ENCODE data around the gene RGS17. TPM values are rescaled to one million over a fixed set of nuclear protein-coding genes. Genes with fewer than 3 reads are reported as not detected.

RGS17 gene
- total and polyA plus RNA-seq, 10 of the 15 experiments (the other 5 are each of a cell fraction or from before 2014, with no cell fraction given): 0.06 to 0.29 (median 0.14) TPM; not detected in 4

GRCh38 chr6:153032255-153032882 is 98.7 kb downstream of the RGS17 start:
- H3K4me3 ChIP-seq: no peak overlapping the region
- H4K20me1 ChIP-seq (ENCODE audit: control insufficient read depth, insufficient read depth): no peaks in the 10 kb centered on the region
- CTCF ChIA-PET: interaction anchor here (0.7 to 3.9 kb wide), 16 partner anchors 9 to 916 kb away, joined by 3 to 30 read pairs (median 4); no protein-coding TSS in a partner anchor
- intact Hi-C loops (cut with micrococcal nuclease; ENCODE audit: unreplicated experiment): loop anchor here (1.0 to 10.0 kb wide), 4 partner anchors 202 to 912 kb away; no protein-coding TSS in a partner anchor
- no peak overlapping the region for H3K4me2 ChIP-seq (ENCODE audit: control insufficient read depth, insufficient read depth)
- 55% methylated on average over 9 of the region's 9 CpGs for WGBS (ENCODE audit: insufficient coverage, insufficient replicate concordance, low lambda C conversion rate, missing lambda C conversion rate)
- TF ChIP-seq SUZ12 (IDR thresholded peaks at IDR 0.05; ENCODE audit: unreplicated experiment) (no peak), RBBP5 (conservative IDR thresholded peaks at IDR 0.05) (no peak), ZNF274 (IDR thresholded peaks at IDR 0.05; ENCODE audit: insufficient read depth, insufficient read length) (no peak), POLR2A (IDR thresholded peaks at IDR 0.05; ENCODE audit: low read depth, low read length) (no peak), PAX5 (IDR thresholded peaks at IDR 0.05; ENCODE audit: borderline replicate concordance, low read depth, low read length) (no peak), RAD21 (IDR thresholded peaks at IDR 0.05; ENCODE audit: insufficient read depth, low read depth, low read length) (peak; percentile 35; the same call in 1 of the 2 replicates), CREM (IDR thresholded peaks at IDR 0.05; ENCODE audit: low read depth) (no peak), KLF5 (IDR thresholded peaks at IDR 0.05; ENCODE audit: partially characterized antibody) (no peak), SMC3 (IDR thresholded peaks at IDR 0.05; ENCODE audit: borderline replicate concordance, low read length) (peak; percentile 22; the same call in 1 of the 2 replicates), NR2C1 (IDR thresholded peaks at IDR 0.05) (no peak)
- TF ChIP-seq, protein P1, sequence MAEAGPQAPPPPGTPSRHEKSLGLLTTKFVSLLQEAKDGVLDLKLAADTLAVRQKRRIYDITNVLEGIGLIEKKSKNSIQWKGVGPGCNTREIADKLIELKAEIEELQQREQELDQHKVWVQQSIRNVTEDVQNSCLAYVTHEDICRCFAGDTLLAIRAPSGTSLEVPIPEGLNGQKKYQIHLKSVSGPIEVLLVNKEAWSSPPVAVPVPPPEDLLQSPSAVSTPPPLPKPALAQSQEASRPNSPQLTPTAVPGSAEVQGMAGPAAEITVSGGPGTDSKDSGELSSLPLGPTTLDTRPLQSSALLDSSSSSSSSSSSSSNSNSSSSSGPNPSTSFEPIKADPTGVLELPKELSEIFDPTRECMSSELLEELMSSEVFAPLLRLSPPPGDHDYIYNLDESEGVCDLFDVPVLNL (IDR thresholded peaks at IDR 0.05; ENCODE audit: low read depth, low read length): no peak
- TF ChIP-seq, protein P2, sequence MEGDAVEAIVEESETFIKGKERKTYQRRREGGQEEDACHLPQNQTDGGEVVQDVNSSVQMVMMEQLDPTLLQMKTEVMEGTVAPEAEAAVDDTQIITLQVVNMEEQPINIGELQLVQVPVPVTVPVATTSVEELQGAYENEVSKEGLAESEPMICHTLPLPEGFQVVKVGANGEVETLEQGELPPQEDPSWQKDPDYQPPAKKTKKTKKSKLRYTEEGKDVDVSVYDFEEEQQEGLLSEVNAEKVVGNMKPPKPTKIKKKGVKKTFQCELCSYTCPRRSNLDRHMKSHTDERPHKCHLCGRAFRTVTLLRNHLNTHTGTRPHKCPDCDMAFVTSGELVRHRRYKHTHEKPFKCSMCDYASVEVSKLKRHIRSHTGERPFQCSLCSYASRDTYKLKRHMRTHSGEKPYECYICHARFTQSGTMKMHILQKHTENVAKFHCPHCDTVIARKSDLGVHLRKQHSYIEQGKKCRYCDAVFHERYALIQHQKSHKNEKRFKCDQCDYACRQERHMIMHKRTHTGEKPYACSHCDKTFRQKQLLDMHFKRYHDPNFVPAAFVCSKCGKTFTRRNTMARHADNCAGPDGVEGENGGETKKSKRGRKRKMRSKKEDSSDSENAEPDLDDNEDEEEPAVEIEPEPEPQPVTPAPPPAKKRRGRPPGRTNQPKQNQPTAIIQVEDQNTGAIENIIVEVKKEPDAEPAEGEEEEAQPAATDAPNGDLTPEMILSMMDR (IDR thresholded peaks at IDR 0.05 in 2 of 3, conservative IDR thresholded peaks at IDR 0.05 in 1 of 3; ENCODE audit: control insufficient read depth in 2 of 3, extremely low read depth in 1 of 3, insufficient read depth in 1 of 3, low read depth in 3 of 3, low read length in 3 of 3): peak in 2 of 3 experiments; percentile 13; a peak in 3 of 6 replicates
- FAIRE-seq (no peak), ATAC-seq (peak; percentile 46; the same call in 2 of the 3 replicates), DNase-seq (ENCODE audit: low read depth, low spot score) (no peak)
- H3K4me1 ChIP-seq (ENCODE audit: control insufficient read depth, insufficient read depth, low read length): no peaks in the 10 kb centered on the region
- H3K27ac ChIP-seq (ENCODE audit: control insufficient read depth, insufficient read depth): no peak overlapping the region
- SMC1A ChIA-PET (ENCODE audit: uncharacterized antibody, unreplicated experiment): interaction anchor here (0.6 to 1.3 kb wide), 7 partner anchors 58 to 480 kb away, joined by 3 to 7 read pairs (median 3); no protein-coding TSS in a partner anchor
- RAD21 ChIA-PET (ENCODE audit: unreplicated experiment): interaction anchor here (0.7 to 1.1 kb wide), 9 partner anchors 9 to 1014 kb away, joined by 3 to 9 read pairs (median 3); no protein-coding TSS in a partner anchor
- POLR2A ChIA-PET: interaction anchor here (0.7 kb wide), 1 partner anchor 54 kb away, joined by 3 read pairs; no protein-coding TSS in a partner anchor
- H3K9ac ChIP-seq (ENCODE audit: control insufficient read depth, insufficient read depth, low read length): no peak overlapping the region
- no peaks in the 10 kb centered on the region for H3K79me2 ChIP-seq (ENCODE audit: control insufficient read depth, insufficient read depth, low read length)
- no TSS peak for BruUV-seq (replicated peaks)
- H2AFZ ChIP-seq (ENCODE audit: control insufficient read depth, low read depth, low read length): no peak overlapping the region
- H3K36me3 ChIP-seq (ENCODE audit: control insufficient read depth in 2 of 2, insufficient read depth in 2 of 2, low read length in 1 of 2): no peaks in the 10 kb centered on the region
- H3K27me3 ChIP-seq (replicated peaks in 1 of 2; ENCODE audit: control insufficient read depth in 2 of 2, insufficient read depth in 2 of 2, low read length in 1 of 2): peaks cover 0 to 3% of the 10 kb centered on the region in 2 experiments; a peak in 1 of 4 replicates
- H3K9me3 ChIP-seq (replicated peaks; ENCODE audit: control insufficient read depth, insufficient read depth, low read length): no peaks in the 10 kb centered on the region
- in situ Hi-C loops (cut with MboI): loop anchor here (10.0 kb wide), 1 partner anchor 482 kb away; no protein-coding TSS in a partner anchor
